Skin of body (tissue), 2 donors: ENCODE data around the gene BCO1. TPM values are rescaled to one million over a fixed set of nuclear protein-coding genes. Genes with fewer than 3 reads are reported as not detected.
A peak's percentile ranks its signal among the peaks of the same experiment; 100 is the strongest.

Source experiments
- DNase-seq: peaks from one replicate; lab custom pipeline; 2025; lab: John Stamatoyannopoulos, UW
- total RNA-seq: library from RNA; depleted of rRNA; stranded (reverse); fragments of >200 nt; gene quantifications from one replicate; pipeline ENCODE4 v1.2.3, GENCODE V29; 2014

BCO1 gene
- total RNA-seq, 1 donor from 2014 or later: not detected

DNA sequence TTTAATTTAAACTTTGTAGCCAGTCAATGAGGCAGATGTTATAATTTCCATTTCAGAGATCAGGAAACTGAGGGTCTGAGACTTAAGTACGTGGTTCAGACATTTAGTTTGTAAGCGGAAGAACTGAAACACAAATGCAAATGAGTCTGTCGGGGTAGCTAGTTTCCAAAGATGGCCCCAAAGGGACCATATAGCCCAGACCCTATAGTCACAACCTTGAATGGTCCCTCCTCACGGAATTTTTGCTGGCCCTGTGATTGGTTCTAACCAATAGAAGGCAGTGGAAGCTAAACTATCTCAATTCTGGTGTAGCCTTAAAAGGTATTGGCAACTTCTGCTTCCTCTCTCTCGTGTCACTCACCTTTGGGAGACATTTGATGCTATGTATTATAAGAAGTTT lies 7.5 kb upstream of the BCO1 start:
- no peak for DNase-seq

DNA sequence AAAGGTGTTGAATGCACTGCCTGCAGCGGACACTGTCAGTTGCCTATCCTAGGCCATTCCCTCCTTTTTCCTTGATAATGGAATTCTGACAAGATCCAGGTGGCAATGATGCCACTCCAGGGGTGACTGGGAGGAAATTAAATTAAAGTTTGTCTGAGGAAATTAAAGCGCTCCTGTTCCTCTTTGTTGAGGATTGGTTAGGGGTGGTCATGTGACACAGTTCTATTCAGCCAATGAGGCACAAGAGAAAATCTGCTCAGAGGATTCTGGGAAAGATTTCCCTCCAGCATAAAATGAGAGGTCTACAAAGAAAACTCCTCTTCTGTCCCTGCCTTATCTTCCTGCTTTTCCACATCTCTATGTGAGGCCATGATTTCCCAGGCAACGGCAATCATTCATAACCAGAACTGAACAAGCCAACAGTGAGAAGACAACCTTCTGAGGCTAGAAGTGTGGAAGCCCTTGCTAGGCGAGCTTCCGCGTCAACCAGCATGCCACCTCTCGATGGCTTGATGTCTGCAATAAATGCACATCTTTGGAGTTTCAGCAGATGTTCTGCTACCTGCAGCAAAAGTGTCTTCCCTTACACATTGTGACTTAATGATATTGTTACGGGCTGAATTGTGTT lies 5.6 kb upstream of the BCO1 start:
- no peak for DNase-seq

DNA sequence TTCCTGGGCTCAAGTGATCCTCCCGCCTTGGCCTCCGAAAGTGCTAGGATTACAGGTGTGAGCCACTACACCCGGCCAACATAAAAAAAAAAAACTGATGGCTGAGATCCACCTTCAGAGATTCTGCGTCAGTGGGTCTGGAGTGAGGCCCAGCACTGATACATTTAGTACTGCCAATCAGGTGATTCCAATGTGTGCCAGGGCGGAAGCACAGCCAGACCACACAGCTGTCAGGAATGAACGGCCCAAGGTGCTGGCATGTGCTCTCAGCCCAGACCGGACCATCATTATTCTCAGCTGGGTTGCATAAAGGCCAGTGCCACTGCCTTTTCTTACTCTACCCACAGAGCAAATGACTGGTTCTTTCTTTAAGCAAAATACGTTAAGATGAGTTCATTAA lies 1.2 kb upstream of the BCO1 start:
- no peak for DNase-seq

DNA sequence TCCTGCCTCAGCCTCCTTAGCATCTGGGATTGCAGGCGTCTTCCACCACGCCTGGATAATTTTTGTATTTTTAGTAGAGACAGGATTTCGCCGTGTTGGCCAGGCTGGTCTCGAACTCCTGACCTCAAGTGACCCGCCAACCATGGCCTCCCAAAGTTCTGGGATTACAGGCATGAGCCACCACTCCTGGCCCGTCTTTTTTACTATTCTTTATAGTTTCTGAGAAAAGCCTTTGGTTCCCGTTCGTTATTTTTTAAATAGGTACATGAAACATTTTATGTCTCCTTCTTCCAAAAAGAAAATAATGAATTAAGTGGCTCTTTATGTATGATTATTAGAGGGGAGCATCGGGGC lies 570 bp upstream of the BCO1 start:
- DNase-seq: no peak

DNA sequence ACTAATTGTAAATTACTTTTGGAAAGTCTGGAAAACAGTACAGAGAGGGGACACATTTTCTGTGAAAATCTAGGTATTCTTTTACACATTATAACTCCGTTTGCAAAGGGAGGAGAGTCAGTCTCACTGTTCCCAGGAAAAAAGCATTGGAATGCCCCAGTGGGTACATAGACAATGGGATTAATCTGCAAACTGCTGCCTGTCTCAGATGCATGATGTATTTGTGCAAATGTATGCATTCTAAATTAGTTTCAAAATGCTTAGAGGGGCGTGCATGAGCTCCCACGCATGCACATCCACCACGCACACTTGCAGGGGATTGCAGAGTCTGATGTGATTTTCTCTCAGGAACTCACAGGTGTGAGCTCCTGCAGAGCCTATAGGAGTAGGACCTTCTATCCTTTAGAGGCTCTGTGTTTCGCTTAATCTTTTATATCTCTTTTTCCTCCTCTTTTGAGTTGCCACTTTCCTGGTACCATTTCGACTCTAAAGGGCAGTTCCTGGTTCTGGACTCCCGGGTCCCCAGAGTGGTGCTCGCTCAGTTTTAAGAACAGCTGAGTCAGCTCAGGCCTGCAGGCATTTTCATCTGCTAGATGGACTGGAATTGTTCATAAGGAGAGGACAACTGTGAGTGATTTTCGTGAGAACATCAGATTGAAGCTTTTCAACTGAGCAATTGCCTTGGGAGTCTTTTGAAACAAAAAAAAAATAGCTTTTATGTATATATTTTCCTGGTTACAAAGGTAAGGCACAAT lies 1.1 kb downstream of the BCO1 start:
- no peak for DNase-seq

DNA sequence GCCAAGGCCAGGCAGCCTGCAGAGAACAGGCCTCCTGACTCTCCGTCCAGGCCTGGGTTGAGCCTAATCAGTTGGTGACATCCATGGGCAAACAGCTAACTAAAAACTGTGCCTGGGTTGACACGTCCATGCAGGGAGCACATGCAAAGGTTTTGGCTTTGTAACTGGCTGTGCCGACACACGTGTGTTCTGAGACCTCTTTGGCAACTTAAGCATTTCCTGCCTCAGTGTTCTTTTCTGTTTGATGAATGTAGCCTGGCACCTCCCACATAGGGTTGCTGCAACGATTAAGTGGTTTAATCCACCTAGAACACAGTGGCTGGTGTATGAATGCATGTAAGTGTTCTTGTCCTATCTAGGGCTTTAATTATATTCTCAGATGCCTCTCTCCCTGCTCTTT lies 3.2 kb downstream of the BCO1 start:
- DNase-seq: no peak

DNA sequence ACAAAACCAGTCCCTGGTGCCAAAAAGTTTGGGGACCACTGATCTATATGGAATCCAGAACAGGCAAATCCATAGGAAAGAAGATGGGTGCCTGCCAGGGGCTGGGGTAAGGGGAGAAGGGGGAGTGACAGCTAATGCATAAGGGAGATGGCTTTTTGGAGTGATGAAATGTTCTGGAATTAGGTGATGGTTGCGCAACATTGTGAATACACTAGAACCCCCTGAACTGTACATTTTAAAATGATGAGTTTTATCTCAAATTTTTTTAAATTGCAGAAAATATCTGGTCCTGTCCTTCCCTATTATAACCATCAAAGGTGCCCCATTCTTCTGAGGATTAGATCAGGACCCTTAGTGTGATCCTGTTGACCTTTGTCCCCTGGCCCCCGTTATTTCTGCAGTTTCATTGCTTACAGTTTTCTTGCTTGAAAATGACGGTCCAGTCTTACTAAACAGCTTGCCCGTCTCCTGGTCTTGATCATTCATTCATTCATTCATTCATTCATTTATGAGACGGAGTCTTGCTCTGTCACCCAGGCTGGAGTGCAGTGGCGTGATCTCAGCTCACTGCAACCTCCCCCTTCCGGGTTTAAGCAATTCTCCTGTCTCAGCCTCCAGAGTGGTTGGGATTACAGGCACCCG lies 4.6 kb downstream of the BCO1 start:
- DNase-seq: no peak

DNA sequence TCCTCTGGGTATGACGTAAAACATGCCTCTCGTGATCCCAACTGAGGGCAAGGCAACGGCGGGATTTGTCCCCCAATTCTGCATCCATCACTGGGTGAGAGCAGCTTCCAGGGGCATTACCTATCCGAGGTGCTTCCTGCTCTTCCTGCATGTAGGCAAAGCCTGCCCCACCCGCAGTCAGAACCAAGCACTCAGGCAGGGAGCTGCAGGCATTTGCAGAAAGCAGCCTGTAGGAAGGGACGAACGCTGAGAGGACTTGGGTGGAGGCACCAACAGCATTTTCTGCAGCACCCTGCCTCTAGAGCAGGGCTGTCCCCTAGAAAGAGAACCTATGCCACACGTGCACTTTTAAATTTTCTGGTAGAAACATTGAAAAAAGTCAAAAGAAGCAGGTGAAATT lies 5.5 kb downstream of the BCO1 start:
- DNase-seq: no peak

DNA sequence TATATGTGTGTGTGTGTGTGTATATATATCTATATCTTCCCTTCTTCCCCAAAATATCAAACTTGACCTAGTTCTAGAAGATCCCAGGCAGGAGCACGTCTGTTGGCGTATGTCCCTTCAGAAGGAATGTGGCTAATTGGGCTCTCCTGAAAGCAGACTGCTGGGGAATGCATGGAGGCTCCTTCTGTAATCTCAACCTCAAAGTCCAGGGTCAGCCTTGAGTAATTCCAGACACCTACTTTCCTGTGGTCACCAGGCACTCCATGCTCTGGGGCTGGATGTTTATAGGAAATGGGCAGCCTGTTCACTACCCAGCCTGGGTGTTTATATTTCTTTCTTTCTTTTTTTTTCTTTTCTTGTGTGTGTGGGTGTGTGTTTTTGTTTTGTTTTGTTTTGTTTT lies 13.4 kb downstream of the BCO1 start:
- no peak for DNase-seq

DNA sequence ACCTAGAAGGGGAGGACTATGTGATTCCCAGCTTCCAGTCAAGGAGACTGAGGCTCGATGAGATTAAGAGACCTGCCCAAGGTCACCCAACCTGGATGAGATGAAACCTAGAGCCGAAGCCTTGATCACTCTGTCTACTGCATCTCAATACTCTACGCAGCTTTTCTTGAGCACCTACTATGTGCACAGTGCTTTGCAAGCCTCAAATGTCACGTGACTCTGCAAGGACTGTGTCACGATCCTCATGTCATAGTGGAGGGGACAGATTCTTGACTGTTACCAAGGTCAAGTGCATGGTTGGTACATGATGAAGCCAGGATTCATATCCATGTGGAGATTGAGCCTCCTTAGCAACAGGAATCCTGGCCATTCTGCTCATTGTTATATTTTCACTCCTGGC lies 14.7 kb downstream of the BCO1 start:
- no peak for DNase-seq

DNA sequence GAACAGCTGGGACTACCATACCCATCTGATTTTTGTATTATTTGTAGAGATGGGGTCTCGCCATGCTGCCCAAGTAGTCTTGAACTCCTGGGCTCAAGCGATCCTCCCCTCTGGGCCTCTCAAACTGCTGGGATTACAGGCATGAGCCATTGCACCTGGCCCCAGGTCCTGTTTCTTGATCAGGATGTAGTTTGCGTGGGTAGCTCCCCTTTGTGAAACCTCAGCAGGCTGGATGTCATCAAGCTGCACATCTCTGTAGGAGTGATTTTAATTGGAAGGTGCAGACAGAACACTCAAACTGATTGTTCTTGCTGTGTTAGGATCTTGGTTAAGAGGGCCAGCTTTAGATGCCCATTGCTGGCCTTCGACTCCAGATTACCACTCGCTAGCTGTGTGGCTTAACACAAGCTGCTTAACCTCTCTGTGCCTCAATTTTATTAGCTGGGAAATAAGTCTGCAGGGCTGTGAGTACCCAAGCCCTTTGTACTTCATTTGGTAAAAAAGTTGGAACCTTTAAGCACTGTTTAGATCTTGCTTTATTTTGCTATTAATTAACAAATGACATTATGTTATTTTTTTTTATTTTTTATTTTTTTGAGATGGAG lies 16.5 kb downstream of the BCO1 start:
- no peak for DNase-seq

DNA sequence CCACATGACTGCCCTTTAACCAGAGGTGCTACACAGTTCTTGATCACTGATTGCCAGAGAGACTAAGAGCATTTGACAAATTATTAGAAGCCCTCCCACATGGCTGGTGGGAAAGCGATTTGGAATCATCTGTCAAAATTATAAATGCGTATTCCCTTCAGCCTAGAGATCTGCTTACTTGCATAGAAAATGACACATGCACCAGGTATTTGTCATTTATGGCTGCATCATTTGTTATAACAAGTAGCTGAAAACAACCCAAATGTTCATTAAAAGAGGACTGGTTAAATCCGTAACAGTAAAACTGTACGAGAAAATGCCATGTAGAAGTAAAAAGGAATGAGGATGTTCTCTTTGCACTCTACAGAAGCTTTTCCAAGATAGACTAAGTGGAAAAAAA lies 21.4 kb downstream of the BCO1 start:
- no peak for DNase-seq

DNA sequence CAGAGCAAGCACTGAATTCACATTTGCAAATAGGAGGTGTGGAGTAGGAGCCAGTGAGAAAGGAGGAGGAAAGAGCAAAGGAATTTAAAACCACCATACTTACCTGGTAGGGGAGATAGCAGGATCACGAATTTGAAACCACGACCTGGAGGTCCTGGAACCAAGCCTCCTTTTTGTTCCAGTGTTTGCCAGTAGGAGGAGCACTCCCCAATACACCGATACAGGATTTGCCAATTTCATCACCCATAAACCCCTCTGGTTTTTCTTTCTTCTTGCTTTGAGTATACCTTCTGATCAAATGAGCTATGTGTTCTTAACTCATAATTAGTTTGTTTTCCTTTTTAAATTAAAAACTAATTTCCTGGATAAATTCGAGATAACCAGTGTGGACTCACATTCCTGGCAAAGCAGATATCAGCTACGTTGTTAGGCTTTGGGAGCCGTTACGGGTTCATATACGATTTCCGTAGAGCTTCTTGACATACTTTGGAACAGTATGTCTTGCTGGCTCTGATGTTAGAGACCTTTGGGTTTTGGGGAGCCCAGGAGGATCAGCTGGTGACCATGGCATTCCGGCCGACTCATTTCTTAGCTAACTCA lies 22.7 kb downstream of the BCO1 start:
- DNase-seq: no peak

DNA sequence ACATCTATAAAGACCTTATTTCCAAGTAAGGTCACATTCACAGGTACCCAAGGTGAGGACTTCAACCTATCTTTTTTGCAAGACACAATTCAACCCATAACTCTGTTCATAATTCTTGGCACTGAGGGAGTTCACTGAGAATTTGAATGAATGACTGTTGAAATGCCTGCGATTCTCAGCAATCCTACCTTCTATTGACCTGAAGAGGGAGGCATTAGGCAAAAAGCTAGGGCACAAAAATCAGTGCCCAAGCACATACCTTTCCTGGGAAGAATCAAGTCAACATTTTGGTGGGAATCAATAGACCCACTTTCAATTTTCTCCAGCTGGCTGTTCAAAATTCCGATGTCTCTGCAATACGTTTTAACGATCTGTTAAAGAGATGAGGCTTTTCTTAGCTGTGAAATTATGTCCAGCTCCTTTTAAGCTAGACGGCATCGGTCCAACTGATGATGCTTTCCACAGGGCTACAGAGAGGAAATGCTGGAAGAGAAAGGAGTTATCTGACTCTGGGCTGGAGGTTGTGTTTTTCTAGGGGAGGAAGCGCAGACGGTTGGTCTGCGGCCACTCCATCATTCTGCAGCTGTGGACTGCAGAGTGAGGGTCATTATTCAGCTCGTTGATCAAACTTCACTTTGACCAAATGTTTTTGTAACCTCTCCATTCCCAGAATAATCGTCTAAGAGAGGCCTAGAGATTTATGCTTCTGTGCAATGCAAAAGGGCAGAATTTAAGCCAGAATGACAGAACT lies 25.2 kb downstream of the BCO1 start:
- DNase-seq: peak; percentile 66

DNA sequence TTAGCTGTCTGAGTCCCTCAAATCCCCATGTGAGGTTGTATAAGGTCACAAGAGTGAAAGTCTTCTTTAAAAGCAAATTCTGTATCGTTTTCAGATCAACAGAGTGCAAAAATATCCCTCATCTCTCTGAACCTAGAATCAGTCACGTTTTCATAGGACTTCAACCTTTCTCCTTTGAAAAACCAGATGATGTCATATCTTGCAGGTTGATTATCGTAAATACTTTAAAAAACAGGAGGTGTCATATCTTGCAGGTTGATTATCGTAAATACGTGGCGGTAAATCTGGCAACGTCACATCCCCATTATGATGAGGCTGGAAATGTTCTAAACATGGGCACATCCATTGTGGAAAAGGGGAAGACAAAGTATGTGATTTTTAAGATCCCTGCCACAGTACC lies 25.9 kb downstream of the BCO1 start:
- no peak for DNase-seq

DNA sequence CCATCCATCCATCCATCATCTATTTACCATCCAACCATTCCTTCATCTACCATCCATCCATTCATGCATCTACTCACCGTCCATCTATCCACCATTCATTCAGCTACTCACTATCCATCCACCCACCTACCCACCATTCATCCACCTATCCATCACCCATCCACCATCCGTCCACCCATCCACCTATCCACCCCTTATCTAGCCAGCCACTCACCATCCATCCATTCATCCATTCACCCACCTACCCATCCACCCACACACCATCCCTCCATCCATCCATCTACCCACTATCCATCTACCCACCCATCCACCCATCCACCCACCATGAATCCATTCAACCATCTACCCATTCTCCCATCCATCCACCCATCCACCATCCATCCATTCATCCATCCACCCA lies 26.6 kb downstream of the BCO1 start:
- DNase-seq: no peak

DNA sequence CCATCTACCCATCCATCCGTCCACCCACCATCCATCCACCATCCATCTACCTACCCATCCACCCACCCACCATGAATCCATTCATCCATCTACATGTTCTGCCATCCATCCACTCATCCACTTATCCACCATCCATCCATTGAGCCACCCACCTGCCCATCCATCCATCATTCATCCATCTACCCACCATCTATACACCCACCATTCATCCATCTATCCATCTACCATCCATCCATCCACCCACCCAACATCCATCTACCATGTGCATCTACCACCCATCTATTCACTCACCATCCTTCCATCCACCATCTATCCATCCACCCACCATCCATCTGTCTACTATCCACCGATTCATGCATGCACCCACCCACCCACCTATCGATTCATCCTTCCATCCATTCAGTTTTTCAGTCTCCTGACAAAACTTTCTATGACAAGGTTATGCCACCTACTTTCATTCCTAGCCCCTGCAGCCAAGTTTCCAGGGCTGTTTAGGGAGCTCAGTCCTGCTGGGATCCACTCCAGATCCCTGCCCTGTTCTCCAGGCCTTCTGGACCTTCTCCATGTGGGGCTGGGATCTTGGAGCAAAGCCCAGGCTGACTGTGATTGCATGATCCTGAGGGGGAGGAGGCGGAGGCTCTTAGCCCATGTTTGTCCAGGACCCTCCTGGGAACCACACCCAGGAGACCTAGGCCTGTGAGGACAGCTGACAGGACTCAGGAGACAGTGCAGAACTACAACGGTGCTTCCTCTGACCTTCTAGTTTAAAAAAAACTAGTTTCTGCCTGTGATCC lies 27.4 kb downstream of the BCO1 start:
- no peak for DNase-seq

DNA sequence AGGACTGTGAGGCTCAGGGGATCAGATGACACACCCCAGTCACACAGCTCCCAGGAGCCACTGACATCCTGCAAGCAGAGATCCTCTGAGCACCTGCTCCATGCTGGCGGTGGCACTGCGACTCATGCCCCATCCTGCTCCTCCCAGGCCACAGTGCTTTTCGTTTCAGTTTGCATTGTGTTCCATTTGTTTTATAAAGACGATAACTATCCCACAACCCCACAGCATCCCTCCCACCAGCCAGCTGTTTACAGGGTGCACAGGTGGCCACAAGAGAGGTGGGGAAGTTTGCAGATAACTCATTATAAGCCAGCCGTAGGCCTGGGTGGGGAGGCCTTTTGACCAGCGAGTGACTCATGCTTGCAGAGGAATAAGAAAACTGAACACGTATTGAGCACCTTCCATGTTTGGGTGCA lies 28.2 kb downstream of the BCO1 start:
- no peak for DNase-seq

DNA sequence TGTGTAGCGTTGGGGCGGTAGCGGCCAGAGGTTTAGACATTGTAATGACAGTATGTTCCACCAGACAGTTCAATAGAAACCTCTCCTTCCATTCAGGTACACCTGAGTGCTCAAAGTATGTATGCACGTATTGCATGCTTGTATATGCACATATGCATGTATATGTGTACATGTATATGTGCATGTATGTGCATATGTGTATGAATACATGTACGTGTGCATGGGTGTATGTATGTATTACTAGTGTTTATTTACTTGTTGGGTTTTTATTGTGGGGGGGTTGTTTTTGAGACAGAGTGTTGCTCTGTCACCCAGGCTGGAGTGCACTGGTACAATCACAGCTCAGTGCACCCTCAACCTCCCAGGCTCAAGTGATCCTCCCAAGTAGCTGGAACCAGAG lies 30.0 kb downstream of the BCO1 start:
- no peak for DNase-seq

DNA sequence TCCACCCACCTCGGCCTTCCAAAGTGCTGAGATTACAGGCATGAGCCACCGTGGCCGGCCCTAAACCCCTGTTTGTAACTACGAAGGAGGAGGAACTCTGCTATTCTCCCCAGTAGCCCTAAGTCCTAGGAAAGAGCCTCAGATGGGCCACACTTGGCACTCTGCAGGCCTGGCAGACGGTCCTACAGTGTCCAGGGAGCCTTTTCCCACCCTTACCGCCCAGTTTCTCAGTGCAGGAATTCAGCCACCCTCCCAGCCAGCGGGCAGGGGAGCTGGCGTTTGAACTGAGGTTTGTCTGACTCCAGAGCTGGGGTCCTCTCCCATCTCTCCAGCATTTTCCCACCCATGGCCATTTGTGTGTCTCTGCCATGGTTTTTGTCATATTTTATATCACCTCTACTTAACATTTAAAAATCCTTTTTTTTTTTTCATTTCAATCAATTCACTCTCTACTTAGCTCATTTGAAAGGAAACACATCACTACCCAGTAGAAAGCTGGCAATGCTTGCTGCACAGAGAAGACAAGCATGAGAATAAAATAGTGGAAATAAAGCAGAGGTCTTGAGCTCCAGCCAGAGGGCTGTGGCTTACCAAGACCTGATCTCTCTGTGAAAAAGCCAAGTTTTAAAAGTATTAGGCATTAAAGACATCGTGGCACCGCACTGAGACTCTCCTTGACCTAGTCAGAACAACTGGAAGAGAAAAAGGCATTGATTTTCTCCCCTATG lies 34.9 kb downstream of the BCO1 start:
- no peak for DNase-seq
